Lung (tissue), 12 donors: Measurements from ENCODE around the gene PAK1. TPM values are rescaled to one million over a fixed set of nuclear protein-coding genes. Genes with fewer than 3 reads are reported as not detected.

Experiments
- ATAC-seq: fragments of 200-7000 bp; cut with Tn5 transposase; one replicate; pipeline ENCODE4 v1.9.1; 2020; ENCODE audit warnings: moderate number of reproducible peaks; ENCODE audit not compliant: insufficient read depth, low FRiP score
- DNase-seq, 3 donors: peaks; one replicate each; pipeline ENCODE4 v3.0.0-alpha.2; 2013 to 2017
- H3K27ac ChIP-seq, 2 donors: one replicate each; pipeline ENCODE4 v1.5.1; 2013; ENCODE audit warnings: mild to moderate bottlenecking in 2 of 2, moderate library complexity in 2 of 2, control low read depth in 1 of 2, inconsistent platforms in 1 of 2, low read depth in 1 of 2, low read length in 1 of 2
- H3K27me3 ChIP-seq, 3 donors: one replicate each; pipeline ENCODE4 v1.5.1; 2013; ENCODE audit warnings: low read length in 2 of 3; ENCODE audit not compliant: control insufficient read depth in 3 of 3, insufficient read depth in 3 of 3
- H3K36me3 ChIP-seq, 4 donors: one replicate each; pipeline ENCODE4 v1.5.1; 2013; ENCODE audit warnings: low read length in 4 of 4, mild to moderate bottlenecking in 1 of 4, moderate library complexity in 1 of 4; ENCODE audit not compliant: control insufficient read depth in 4 of 4, insufficient read depth in 4 of 4
- H3K4me1 ChIP-seq, 5 donors: one replicate each; pipeline ENCODE4 v1.5.1; 2013; ENCODE audit warnings: low read length in 5 of 5, mild to moderate bottlenecking in 2 of 5, moderate library complexity in 1 of 5; ENCODE audit not compliant: control insufficient read depth in 5 of 5, insufficient read depth in 5 of 5
- H3K4me3 ChIP-seq: one replicate; pipeline ENCODE4 v1.5.1; 2013; ENCODE audit warnings: mild to moderate bottlenecking, control low read depth, moderate library complexity
- H3K9ac ChIP-seq, 2 donors: one replicate each; pipeline ENCODE4 v1.5.1; 2013; ENCODE audit warnings: low read length in 2 of 2, control low read depth in 1 of 2; ENCODE audit not compliant: insufficient read depth in 1 of 2
- H3K9me3 ChIP-seq, 4 donors: one replicate each; pipeline ENCODE4 v1.5.1; 2013; ENCODE audit warnings: low read length in 3 of 4, mild to moderate bottlenecking in 1 of 4, moderate library complexity in 1 of 4; ENCODE audit not compliant: control insufficient read depth in 4 of 4, insufficient read depth in 3 of 4
- CTCF ChIP-seq: IDR thresholded peaks from 2 replicates; pipeline ENCODE4 v1.5.1; 2012; ENCODE audit warnings: mild to moderate bottlenecking; ENCODE audit errors: control extremely low read depth, extremely low read depth
- WGBS, 2 donors: extraction: QIAGEN DNeasy Blood & Tissue Kit; methylation state at CpG; one replicate each; pipeline ENCODE4 v1.1.7; 2013; 5-methylcytosine and 5-hydroxymethylcytosine counted together
- polyA plus RNA-seq, 2 donors: library from polyadenylated mRNA; stranded (reverse); fragments of 200-250 nt; gene quantifications; one replicate each; pipeline ENCODE4 v1.2.1, GENCODE V29; 2013
- total RNA-seq, 2 donors: library from RNA; depleted of rRNA in 1 of 2; stranded (reverse); fragments of >200 nt in 1 of 2; gene quantifications; one replicate each; pipeline ENCODE4 v1.2.1, GENCODE V29; 2014 to 2021
- donor health status: control.
- donor health status: control.
- donor health status: Bipolar disorder and iron deficiency.
- donor health status: healthy.
- donor health status: DM: yes; HTN: yes; CAD: no.

The PAK1 gene
- total and polyA plus RNA-seq, 4 donors, result 8.4 to 70.6 (median 29.8) TPM

GRCh38 chr11:77400775-77401449, 73.0 kb downstream of the PAK1 start:
- Histone ChIP-seq H3K9me3 (no peaks in the 10 kb centered on the region), H3K4me1 (peaks cover 0 to 7% (median 0%) of the 10 kb centered on the region in 5 donors), H3K4me3 (no peak overlapping the region), H3K9ac (no peak overlapping the region), H3K36me3 (no peaks in the 10 kb centered on the region), H3K27ac (no peak overlapping the region), H3K27me3 (no peaks in the 10 kb centered on the region)
- ATAC-seq (no peak), DNase-seq (no peak)
- TF ChIP-seq CTCF, result no peak
- WGBS, 2 donors, result 79 to 81% methylated on average over 5 of the region's 5 CpGs

GRCh38 chr11:77400271-77400670, 73.6 kb downstream of the PAK1 start:
- Histone ChIP-seq H3K36me3 (no peaks in the 10 kb centered on the region), H3K9ac (no peak overlapping the region), H3K4me3 (no peak overlapping the region), H3K27me3 (no peaks in the 10 kb centered on the region), H3K27ac (no peak overlapping the region), H3K4me1 (peaks cover 0 to 4% (median 0%) of the 10 kb centered on the region in 5 donors), H3K9me3 (no peaks in the 10 kb centered on the region)
- no peak for DNase-seq
- TF ChIP-seq CTCF, result no peak
- ATAC-seq, result no peak
- 72 to 82% methylated on average over 2 of the region's 2 CpGs for WGBS, 2 donors

- Histone ChIP-seq H3K9me3 (no peaks in the 10 kb centered on the region), H3K27ac (no peak overlapping the region), H3K36me3 (no peaks in the 10 kb centered on the region), H3K27me3 (no peaks in the 10 kb centered on the region), H3K4me1 (peaks cover 0 to 4% (median 0%) of the 10 kb centered on the region in 5 donors), H3K9ac (no peak overlapping the region), H3K4me3 (no peak overlapping the region)
- ATAC-seq (no peak), DNase-seq (no peak)
- WGBS, 2 donors, result 75 to 96% methylated on average over 1 of the region's 1 CpG
- TF ChIP-seq CTCF, result no peak
These were observed 76.3 kb downstream of the PAK1 start for GRCh38 chr11:77397631-77398030.

- 48 to 66% methylated on average over 2 of the region's 2 CpGs for WGBS, 2 donors
- Histone ChIP-seq H3K9ac (no peak overlapping the region), H3K4me3 (no peak overlapping the region), H3K4me1 (peaks cover 0 to 4% (median 0%) of the 10 kb centered on the region in 5 donors), H3K27ac (no peak overlapping the region), H3K9me3 (no peaks in the 10 kb centered on the region), H3K36me3 (no peaks in the 10 kb centered on the region), H3K27me3 (no peaks in the 10 kb centered on the region)
- DNase-seq (peak in 1 of 3 donors; percentile 51), ATAC-seq (no peak)
- TF ChIP-seq CTCF, result no peak
These were observed 77.0 kb downstream of the PAK1 start for GRCh38 chr11:77396911-77397310.
